RPMI8226 (cell line): ENCODE results near the gene RNF213.
"Not testable (repeated sequence)": the region's sequence is repeated elsewhere in the genome, so short reads cannot be mapped to it uniquely, and the experiment has no call there.

Source experiments
- DNase-seq: peaks from one replicate; pipeline ENCODE4 v3.0.0-alpha.2; 2015

Gene RNF213

GRCh38 chr17:80396157-80397033, 135.7 kb downstream of the RNF213 start:
- no peak for DNase-seq

- DNase-seq, result no peak
Measured at GRCh38 chr17:80397034-80397387, 136.4 kb downstream of the RNF213 start.

- DNase-seq, result no peak
Measured at GRCh38 chr17:80397686-80398085, 137.0 kb downstream of the RNF213 start.

GRCh38 chr17:80401086-80401485, 140.4 kb downstream of the RNF213 start:
- not testable (repeated sequence) for DNase-seq

- DNase-seq, result not testable (repeated sequence)
Measured at GRCh38 chr17:80402102-80402501, 141.4 kb downstream of the RNF213 start.

- DNase-seq, result no peak
Measured at GRCh38 chr17:80402959-80403358, 142.3 kb downstream of the RNF213 start.

GRCh38 chr17:80406146-80406545, 145.5 kb downstream of the RNF213 start:
- DNase-seq, result no peak

GRCh38 chr17:80407917-80408316, 147.3 kb downstream of the RNF213 start:
- not testable (repeated sequence) for DNase-seq

GRCh38 chr17:80408872-80409271, 148.2 kb downstream of the RNF213 start:
- DNase-seq, result no peak

GRCh38 chr17:80409626-80410025, 149.0 kb downstream of the RNF213 start:
- no peak for DNase-seq

GRCh38 chr17:80410441-80411087, 149.9 kb downstream of the RNF213 start:
- DNase-seq, result not testable (repeated sequence)

- no peak for DNase-seq
Measured at GRCh38 chr17:80413771-80414507, 153.3 kb downstream of the RNF213 start.

GRCh38 chr17:80414508-80414802, 153.8 kb downstream of the RNF213 start:
- DNase-seq, result peak; percentile 26

- peak; percentile 97 for DNase-seq
Measured at GRCh38 chr17:80414803-80415625, 154.4 kb downstream of the RNF213 start, which contains the start of gene ENDOV. ENDOV (plus strand) TSS chr17:80415167; CDS start chr17:80415195, 28 bp downstream.

- no peak for DNase-seq
Measured at GRCh38 chr17:80415626-80416137, 155.0 kb downstream of the RNF213 start.

GRCh38 chr17:80416260-80416939, 155.7 kb downstream of the RNF213 start:
- no peak for DNase-seq

- no peak for DNase-seq
Measured at GRCh38 chr17:80416940-80417293, 156.3 kb downstream of the RNF213 start.

GRCh38 chr17:80418589-80418988, 157.9 kb downstream of the RNF213 start:
- DNase-seq, result no peak

GRCh38 chr17:80419255-80419654, 158.6 kb downstream of the RNF213 start:
- no peak for DNase-seq

- DNase-seq, result no peak
Measured at GRCh38 chr17:80421381-80422090, 160.9 kb downstream of the RNF213 start.

GRCh38 chr17:80422276-80422675, 161.6 kb downstream of the RNF213 start:
- DNase-seq, result no peak
